Memory B cell (primary cell): ENCODE measurements around the gene GATAD2B.
A peak's percentile ranks its signal among the peaks of the same experiment; 100 is the strongest.

Source experiments
- ATAC-seq: fragments of 150-1000 bp; cut with Tn5 transposase; 2 replicates; pipeline ENCODE4 v1.10.0; 2021; ENCODE audit warnings: low read depth, mild to moderate bottlenecking, moderate library complexity
- DNase-seq, 2 donors: peaks; one replicate each; pipeline ENCODE4 v3.0.0; 2022; ENCODE audit warnings: low spot score in 2 of 2
- H3K27ac Mint-ChIP-seq: one replicate; pipeline ENCODE4 v1.8.0; 2022; ENCODE audit warnings: mild to moderate bottlenecking, moderate library complexity, mixed read lengths
- H3K27me3 Mint-ChIP-seq: one replicate; pipeline ENCODE4 v1.8.0; 2022; ENCODE audit warnings: mixed read lengths
- H3K36me3 Mint-ChIP-seq: one replicate; pipeline ENCODE4 v1.8.0; 2022; ENCODE audit warnings: mild to moderate bottlenecking, mixed read lengths
- H3K4me1 Mint-ChIP-seq: one replicate; pipeline ENCODE4 v1.8.0; 2022; ENCODE audit warnings: mixed read lengths
- H3K4me3 Mint-ChIP-seq: one replicate; pipeline ENCODE4 v1.8.0; 2022; ENCODE audit warnings: mild to moderate bottlenecking, moderate library complexity, mixed read lengths
- H3K9me3 Mint-ChIP-seq: one replicate; pipeline ENCODE4 v1.8.0; 2022; ENCODE audit warnings: mixed read lengths

GATAD2B gene

DNA sequence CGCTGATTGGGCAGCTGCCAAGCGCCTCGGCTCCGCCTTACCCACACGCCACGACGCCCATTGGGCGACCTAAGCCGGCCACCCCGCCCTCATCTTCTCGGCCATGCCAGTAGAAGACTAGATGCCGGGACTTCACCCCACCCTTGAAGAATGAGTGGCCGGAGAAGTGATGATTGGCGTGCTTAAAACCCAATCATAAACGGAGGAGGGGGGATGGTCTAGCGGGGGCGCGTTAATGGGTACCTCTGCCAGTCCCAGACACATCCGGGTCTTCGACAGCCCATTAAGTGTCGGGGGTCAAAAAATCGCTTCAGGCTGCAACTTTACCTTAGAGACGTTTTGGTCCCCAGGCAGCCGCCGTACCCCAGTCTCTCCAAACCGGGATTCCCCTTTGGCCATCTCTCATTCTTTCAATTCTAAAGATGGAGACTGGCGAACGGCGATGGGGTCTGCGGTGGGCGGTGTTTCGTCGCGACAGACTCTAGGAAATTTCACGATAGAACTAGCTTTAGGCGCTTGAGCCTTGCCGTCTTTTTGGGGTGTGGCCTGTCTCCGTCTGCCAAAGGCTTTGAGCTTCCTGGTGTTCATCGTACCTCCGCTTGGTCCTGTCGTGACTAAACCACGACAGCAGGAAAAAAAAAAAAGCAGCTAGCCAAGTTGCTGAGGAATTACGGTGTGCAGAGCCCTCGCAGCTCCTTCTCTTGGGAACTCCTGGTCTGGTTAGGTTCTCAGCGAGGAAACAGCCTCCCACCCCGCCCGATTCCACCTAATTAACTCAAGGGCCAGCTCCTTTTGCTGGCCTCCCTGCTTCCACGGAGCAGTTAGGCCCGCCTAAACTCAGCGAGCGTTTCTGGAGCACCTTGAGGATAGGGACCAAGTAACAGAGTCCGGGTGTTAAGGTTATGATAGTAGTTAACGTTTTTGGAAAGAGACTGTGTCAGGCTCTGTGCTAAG is at the start of gene GATAD2B:
TSS of gene GATAD2B (minus strand) at position 1 of the 954 bp plus-strand sequence. CDS start 94,625 bp downstream, outside the sequence.
- peaks cover 36% of the 10 kb centered on the region for H3K4me1 Mint-ChIP-seq
- H3K27me3 Mint-ChIP-seq: no peaks in the 10 kb centered on the region
- ATAC-seq: peak; percentile 88
- peak within 1 kb of the TSS; percentile 99 for H3K4me3 Mint-ChIP-seq
- H3K36me3 Mint-ChIP-seq: no peaks in the 10 kb centered on the region
- DNase-seq: peak; percentile 91 to 99
- H3K9me3 Mint-ChIP-seq: no peaks in the 10 kb centered on the region
- H3K27ac Mint-ChIP-seq: peak within 1 kb of the TSS; percentile 98

DNA sequence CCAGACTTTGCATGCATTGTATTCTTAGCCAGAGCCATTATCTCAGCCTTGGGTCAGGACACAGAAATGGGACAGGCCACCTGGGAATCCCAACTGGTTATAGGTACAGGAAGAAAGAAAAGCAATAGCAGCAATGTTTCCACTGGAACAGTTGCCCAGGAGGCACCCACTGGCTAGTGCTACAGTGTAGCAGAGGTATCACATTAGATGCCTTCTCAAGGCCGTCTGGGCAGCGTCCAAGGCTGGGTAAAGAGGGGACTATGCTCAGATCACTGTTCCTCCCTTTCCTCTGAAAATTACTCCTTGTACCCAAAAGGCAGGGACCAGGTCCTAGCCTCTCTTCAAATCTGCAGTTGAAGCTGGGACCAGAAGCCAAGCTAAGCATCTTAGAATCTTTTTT is 47.6 kb upstream of the GATAD2B start:
- ATAC-seq (no peak), DNase-seq (no peak)
- H3K9me3 Mint-ChIP-seq: no peaks in the 10 kb centered on the region
- H3K4me3 Mint-ChIP-seq: no peak overlapping the region
- no peaks in the 10 kb centered on the region for H3K27me3 Mint-ChIP-seq
- H3K27ac Mint-ChIP-seq: no peak overlapping the region
- peaks cover 27% of the 10 kb centered on the region for H3K4me1 Mint-ChIP-seq
- H3K36me3 Mint-ChIP-seq: peaks cover 4% of the 10 kb centered on the region

GRCh38 chr1:153968972-153969371 is 46.2 kb upstream of the GATAD2B start:
- H3K36me3 Mint-ChIP-seq: peaks cover under 1% of the 10 kb centered on the region
- peak overlapping the region; percentile 31 for H3K4me3 Mint-ChIP-seq
- no peaks in the 10 kb centered on the region for H3K27me3 Mint-ChIP-seq
- no peak overlapping the region for H3K27ac Mint-ChIP-seq
- DNase-seq: no peak
- ATAC-seq: no peak
- no peaks in the 10 kb centered on the region for H3K9me3 Mint-ChIP-seq
- H3K4me1 Mint-ChIP-seq: peaks cover 28% of the 10 kb centered on the region

DNA sequence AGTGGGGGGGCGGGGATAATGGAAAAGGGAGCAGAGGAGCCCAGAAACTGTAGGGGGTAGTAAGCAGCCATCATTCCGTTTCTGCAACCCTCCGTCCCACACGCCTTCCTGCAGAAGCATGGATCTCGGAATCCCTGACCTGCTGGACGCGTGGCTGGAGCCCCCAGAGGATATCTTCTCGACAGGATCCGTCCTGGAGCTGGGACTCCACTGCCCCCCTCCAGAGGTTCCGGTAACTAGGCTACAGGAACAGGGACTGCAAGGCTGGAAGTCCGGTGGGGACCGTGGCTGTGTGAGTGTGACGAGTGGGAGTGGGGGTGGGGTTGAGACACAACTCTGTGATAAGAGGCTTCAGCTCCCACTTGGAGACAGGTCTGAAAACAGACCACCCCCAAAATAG is 45.6 kb upstream of the GATAD2B start:
- Mint-ChIP-seq H3K9me3 (no peaks in the 10 kb centered on the region), H3K4me3 (peak overlapping the region; percentile 98), H3K27me3 (no peaks in the 10 kb centered on the region), H3K36me3 (no peaks in the 10 kb centered on the region), H3K27ac (peak overlapping the region; percentile 96), H3K4me1 (peaks cover 33% of the 10 kb centered on the region)
- no peak for DNase-seq
- no peak for ATAC-seq

DNA sequence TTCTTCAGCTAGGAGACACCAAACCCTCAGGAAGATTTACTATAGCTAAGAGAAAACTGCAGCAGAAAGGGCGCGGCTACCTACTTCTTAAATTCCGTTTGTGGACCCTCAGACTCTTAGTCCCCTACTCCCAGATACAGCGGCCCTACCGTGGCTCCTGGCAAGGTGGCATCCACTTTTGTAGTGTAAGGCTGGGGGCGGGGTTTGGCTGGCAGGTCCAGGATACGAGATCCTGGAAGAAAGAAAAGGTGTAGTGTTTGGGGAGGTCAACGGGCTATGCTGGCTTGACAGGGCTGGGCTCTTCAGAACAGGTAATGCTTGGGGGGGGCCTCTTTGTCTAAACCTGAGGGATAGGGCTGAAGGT is 45.2 kb upstream of the GATAD2B start:
- Mint-ChIP-seq H3K36me3 (no peaks in the 10 kb centered on the region), H3K9me3 (no peaks in the 10 kb centered on the region), H3K4me1 (peaks cover 34% of the 10 kb centered on the region), H3K27ac (peak overlapping the region; percentile 96), H3K27me3 (no peaks in the 10 kb centered on the region), H3K4me3 (peak overlapping the region; percentile 98)
- no peak for ATAC-seq
- DNase-seq: no peak

- DNase-seq (peak; percentile 70 to 79), ATAC-seq (peak; percentile 86)
- Mint-ChIP-seq H3K36me3 (no peaks in the 10 kb centered on the region), H3K27me3 (no peaks in the 10 kb centered on the region), H3K4me1 (peaks cover 38% of the 10 kb centered on the region), H3K4me3 (peak within 1 kb of the TSS; percentile 98), H3K27ac (peak within 1 kb of the TSS; percentile 96), H3K9me3 (no peaks in the 10 kb centered on the region)
Measured at GRCh38 chr1:153967107-153967999, 44.6 kb upstream of the GATAD2B start, which contains the start of gene CREB3L4. Gene CREB3L4, plus strand, starts transcription at chr1:153967902. Its CDS starts 624 bp downstream, at chr1:153968526.

GRCh38 chr1:153963850-153964331 is 41.1 kb upstream of the GATAD2B start:
- H3K4me1 Mint-ChIP-seq: peaks cover 44% of the 10 kb centered on the region

GRCh38 chr1:153963030-153963849 is 40.5 kb upstream of the GATAD2B start, which contains the start of gene SLC39A1:
Gene SLC39A1, minus strand, starts transcription at chr1:153963537. Its CDS starts 822 bp downstream, at chr1:153962715.
- peak within 1 kb of the TSS; percentile 85 for H3K4me3 Mint-ChIP-seq
- ATAC-seq (peak; percentile 40), DNase-seq (peak; percentile 87 to 89)
- H3K27ac Mint-ChIP-seq: peak within 1 kb of the TSS; percentile 86
- peaks cover 2% of the 10 kb centered on the region for H3K36me3 Mint-ChIP-seq
- no peaks in the 10 kb centered on the region for H3K27me3 Mint-ChIP-seq
- peaks cover 42% of the 10 kb centered on the region for H3K4me1 Mint-ChIP-seq
- no peaks in the 10 kb centered on the region for H3K9me3 Mint-ChIP-seq

More at GRCh38 chr1:153963850-153964331, 41.1 kb upstream of the GATAD2B start:
- DNase-seq (no peak), ATAC-seq (no peak)
- peaks cover 2% of the 10 kb centered on the region for H3K36me3 Mint-ChIP-seq
- H3K9me3 Mint-ChIP-seq: no peaks in the 10 kb centered on the region
- H3K4me3 Mint-ChIP-seq: peak overlapping the region; percentile 85
- H3K27me3 Mint-ChIP-seq: no peaks in the 10 kb centered on the region
- peak overlapping the region; percentile 86 for H3K27ac Mint-ChIP-seq

- peaks cover 2% of the 10 kb centered on the region for H3K36me3 Mint-ChIP-seq
- no peak for ATAC-seq
- H3K27ac Mint-ChIP-seq: peak overlapping the region; percentile 86
- peak overlapping the region; percentile 85 for H3K4me3 Mint-ChIP-seq
- H3K9me3 Mint-ChIP-seq: no peaks in the 10 kb centered on the region
- no peak for DNase-seq
- H3K4me1 Mint-ChIP-seq: peaks cover 38% of the 10 kb centered on the region
- H3K27me3 Mint-ChIP-seq: no peaks in the 10 kb centered on the region
Measured at GRCh38 chr1:153962088-153963029, 39.6 kb upstream of the GATAD2B start.

- H3K27ac Mint-ChIP-seq: no peak overlapping the region
- no peaks in the 10 kb centered on the region for H3K9me3 Mint-ChIP-seq
- no peak for ATAC-seq
- DNase-seq: no peak
- H3K27me3 Mint-ChIP-seq: no peaks in the 10 kb centered on the region
- peak overlapping the region; percentile 21 for H3K4me3 Mint-ChIP-seq
- H3K4me1 Mint-ChIP-seq: peaks cover 44% of the 10 kb centered on the region
- peaks cover 2% of the 10 kb centered on the region for H3K36me3 Mint-ChIP-seq
Measured at GRCh38 chr1:153961421-153961820, 38.6 kb upstream of the GATAD2B start.

DNA sequence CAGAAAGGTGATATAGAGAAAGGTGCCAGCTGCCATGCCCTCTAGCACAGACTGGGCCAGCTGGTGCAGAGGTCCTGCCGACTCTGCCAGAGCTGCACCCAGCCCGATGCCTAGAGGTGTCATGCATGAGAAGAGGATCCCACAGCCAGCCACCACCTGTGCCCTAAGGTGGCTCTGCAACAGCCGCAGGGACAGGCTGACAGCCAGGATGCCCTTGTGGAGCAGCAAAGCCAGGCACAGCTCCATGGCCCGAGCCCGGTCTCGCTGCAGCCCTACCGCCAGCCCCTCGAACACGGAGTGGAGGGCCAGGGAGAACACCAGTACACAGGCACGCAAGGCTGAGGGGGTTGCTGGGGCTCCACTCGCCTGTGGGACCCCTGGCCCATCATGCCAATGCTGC is 37.4 kb upstream of the GATAD2B start:
- no peaks in the 10 kb centered on the region for H3K27me3 Mint-ChIP-seq
- peaks cover 2% of the 10 kb centered on the region for H3K36me3 Mint-ChIP-seq
- no peak overlapping the region for H3K27ac Mint-ChIP-seq
- no peak for DNase-seq
- H3K4me1 Mint-ChIP-seq: peaks cover 43% of the 10 kb centered on the region
- H3K9me3 Mint-ChIP-seq: no peaks in the 10 kb centered on the region
- H3K4me3 Mint-ChIP-seq: no peak overlapping the region
- ATAC-seq: no peak

- Mint-ChIP-seq H3K27me3 (no peaks in the 10 kb centered on the region), H3K9me3 (no peaks in the 10 kb centered on the region), H3K4me1 (peaks cover 43% of the 10 kb centered on the region), H3K4me3 (peak overlapping the region; percentile 15), H3K36me3 (peaks cover 2% of the 10 kb centered on the region), H3K27ac (no peak overlapping the region)
- DNase-seq (no peak), ATAC-seq (no peak)
Measured at GRCh38 chr1:153959454-153959853, 36.7 kb upstream of the GATAD2B start.
